GM12874 (cell line): ENCODE measurements around the gene GNG4.

Experiments
- CTCF ChIP-seq: IDR thresholded peaks from 2 replicates; pipeline ENCODE4 v1.5.1; 2011; ENCODE audit warnings: low read depth, mild to moderate bottlenecking, control low read depth, low read length, moderate library complexity; ENCODE audit not compliant: insufficient read depth

GNG4 gene

DNA sequence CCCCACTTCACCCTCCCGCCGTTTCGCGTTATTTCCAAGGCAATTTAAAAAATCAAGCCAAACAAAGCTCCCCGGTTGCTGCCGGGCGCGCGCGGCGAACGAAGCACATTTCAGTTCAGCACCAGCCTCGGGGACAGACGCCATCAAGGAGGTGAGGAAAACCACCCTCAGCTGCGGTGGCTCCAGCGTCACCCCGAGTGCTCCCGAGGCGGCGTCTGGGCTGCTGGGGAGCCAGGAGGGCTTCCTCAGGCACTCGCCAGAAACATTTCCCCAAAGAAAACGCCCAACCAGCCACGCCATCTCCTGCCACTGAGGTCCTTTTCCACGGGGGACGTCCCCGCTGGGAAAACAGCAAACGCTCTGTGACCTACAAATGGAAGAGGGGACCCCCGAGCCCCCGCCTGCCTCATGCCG is 623 bp downstream of the GNG4 start:
- no peak for TF ChIP-seq CTCF

DNA sequence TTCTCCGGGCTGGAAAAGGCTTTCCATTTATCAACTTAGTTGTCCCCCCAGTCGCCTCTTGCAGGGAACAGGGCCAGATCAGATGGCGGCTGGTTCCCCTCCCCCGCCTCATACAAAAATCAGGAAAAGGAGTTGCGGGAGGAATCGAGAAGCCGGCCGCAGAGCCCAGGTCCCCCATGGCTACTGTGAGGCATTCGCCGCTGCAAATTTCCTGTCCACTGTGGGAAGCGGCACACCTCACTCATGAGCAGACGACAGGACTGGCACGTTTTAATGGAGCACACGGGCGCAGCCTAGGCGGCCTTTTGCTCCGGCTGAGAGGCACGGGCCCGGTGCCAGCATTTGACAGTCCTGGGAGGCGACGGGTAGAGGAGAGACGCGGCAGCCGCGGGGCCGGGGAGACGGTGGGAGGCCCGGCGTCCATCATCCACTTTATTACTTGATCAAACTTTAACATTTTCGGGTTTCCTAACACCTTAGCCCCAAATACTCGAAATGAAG is 1.1 kb downstream of the GNG4 start:
- no peak for TF ChIP-seq CTCF

DNA sequence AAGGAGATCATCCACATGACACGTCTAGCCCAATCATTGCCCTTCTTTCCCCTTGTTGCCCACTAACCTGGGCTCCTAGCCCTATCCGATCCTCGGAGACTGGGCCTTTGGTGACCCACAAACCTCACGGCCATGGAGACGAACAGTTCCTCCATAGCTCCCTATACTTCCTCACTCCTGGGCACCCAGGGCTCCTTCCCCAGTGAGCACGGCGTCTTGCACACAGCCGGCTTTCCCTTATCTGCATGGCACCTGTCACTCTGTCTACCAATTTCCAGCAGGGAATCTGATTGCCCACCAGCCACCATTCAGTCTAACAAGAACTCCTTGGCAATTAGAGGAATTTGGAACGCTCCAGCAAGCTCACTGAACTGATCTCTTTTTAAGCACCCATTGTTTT is 3.1 kb downstream of the GNG4 start:
- TF ChIP-seq CTCF: no peak

DNA sequence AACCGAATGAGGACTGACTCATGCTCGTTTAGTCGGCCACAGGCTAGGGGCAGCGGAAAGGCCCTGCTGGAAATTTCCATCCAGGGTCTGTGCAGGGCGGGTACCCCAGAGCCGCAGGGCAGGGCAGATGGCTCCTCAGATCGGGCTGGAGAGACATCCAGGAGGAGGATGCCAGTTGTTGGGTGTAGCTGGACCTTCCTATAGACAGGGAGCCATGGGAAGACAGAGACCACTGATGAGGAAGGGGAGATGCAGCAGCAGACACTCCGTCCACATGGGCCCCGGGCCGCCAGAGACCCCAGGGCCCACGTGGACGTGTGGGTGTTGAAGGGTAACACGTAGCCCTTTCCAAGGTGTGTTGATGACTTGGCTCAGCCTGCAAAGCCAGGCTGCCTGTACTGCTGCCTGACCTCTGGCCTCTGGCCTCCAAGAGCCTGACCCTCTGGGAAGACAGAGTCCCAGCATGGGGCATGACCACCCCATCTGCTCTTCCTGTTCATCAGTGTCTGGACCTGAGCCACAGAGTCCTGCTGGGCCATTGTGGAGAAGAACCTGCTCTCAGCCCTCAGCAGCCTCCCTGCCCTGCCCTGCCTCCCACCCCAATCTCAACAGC is 4.8 kb downstream of the GNG4 start:
- no peak for TF ChIP-seq CTCF

- no peak for TF ChIP-seq CTCF
These were observed 5.5 kb downstream of the GNG4 start for GRCh38 chr1:235643837-235644692.

DNA sequence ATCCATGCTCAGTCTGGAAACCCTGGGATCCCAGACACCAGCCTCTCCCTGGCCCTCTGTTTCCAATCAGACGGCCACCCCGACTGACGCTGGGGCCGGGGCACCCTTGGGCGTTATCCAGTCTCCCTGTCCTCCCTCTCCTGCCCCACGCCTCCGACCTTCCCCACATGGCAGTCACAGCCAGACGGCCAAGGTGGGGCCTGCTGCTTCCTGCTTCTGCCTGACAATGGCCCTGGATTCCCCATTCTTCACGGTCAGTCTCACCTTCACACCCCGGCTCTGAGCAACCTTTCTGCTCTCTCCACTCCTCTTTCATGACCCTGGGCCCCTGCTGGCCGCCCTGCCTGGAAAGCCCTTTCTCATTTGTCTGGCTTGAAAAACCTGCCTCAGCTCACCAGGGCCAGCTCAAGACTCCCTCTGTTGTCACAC is 6.6 kb downstream of the GNG4 start:
- TF ChIP-seq CTCF: no peak

DNA sequence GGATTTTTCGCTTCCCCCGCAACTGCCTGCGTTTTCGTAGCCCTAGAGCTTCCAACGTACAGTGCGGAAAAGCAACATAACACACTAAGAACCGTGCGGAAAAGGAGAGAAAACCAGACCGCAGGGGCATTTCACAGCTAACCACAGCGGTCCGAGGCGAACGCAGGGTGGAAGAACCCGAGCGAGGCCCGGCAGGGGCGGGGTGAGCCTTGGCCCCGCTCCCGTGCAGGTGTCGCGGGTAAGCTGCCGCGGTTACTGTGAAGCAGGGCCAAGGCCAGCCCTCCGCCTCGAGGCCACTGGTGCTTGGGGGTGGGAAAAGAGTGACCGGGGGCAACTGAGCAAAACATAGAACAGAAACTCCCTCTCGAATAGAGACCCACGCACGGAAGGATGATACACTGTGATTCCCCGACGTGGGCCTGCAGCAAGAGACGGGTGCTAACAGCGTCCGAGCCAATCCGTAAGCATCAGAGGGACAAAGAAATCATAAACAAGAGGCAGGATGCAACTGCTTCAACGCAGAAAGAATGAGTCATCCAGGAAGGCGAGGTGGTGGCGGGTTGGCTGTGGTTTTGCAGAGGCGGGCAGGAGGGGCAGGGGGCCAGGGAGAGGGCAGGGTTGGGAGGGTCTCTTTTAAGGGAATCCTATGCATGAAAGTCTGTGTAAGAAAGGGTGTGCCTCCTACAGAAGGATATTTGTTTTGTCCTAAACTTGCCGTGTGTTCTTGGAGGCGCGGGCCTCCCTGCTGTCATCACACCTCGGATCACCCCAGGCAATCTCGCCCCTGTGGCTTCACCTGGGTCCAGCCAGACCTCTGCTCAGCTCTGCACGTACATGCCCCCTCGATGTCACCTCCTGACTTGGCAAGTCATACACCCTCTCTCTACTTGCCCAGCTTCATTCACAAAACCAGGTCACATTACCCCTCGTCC is 7.3 kb downstream of the GNG4 start:
- TF ChIP-seq CTCF: no peak
